ENCODE data around the gene TTF2.

DNA sequence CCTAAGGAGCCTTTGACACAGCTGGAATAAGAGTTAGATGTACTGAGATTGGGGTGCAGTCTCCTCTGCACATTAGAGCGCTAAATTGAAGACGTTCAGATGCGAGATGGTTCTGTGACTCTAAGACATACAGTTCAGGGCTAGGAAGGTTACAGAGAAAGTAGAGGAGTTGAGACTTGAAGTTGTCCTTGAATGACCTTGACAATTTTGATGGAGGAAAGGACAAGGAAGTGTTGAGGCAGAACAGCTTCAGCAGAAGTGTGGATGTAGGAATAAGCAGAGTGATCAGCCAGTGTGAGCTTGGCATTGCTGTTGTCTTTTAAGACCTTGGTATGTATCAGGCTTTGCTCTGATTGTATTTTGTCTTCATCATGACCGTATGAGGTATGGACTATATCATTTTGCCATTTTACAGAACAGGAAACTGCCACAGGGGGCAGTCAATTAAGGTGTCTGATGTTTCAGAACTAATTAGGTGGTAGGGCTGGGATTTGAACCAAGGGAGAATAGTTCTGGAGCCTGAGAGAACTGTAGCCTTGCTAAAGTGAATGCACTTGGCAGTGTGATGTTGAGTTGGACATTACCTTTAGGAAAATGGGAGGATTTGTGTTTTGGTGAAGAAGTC lies 9.2 kb downstream of the TTF2 start:
- TF ChIP-seq TARDBP (IDR thresholded peaks at IDR 0.05) (no peak), L3MBTL2 (conservative IDR thresholded peaks at IDR 0.05) (no peak), FOXM1 (IDR thresholded peaks at IDR 0.05; ENCODE audit: borderline replicate concordance) (no peak), ELF4 (IDR thresholded peaks at IDR 0.05) (no peak)
